Measurements from ENCODE around the gene POLE4.

The POLE4 gene

DNA sequence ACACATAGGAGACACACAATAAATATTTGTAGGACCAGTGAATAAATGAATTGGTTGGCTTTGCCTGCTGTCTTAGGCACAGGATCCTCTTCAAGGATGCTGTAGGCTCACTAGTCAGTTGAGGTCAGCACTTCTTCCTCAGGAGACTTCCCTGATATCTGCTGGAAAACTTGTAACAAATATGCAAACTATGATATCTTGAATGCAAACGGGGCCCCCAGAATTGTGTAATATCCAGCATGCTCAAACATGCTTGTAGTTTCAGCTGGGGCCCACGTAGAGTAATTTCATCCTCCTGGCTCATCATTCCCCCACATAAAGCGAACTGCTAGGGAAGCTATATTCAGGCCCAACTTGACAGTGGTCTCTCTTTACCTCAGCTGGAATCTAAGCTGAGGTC lies 43.6 kb downstream of the POLE4 start:
- Histone ChIP-seq H3K27ac (no peak overlapping the region), H3K27me3 (replicated peaks) (no peaks in the 10 kb centered on the region), H3K4me3 (ENCODE audit: low read depth, low read length) (no peak overlapping the region), H3K36me3 (replicated peaks) (no peaks in the 10 kb centered on the region)
- DNase-seq: no peak
- in situ Hi-C loops (cut with HindIII; ENCODE audit: low pct_ligation_motif_present, low sequenced_read_pairs): no loop called here
- TF ChIP-seq, protein P1, sequence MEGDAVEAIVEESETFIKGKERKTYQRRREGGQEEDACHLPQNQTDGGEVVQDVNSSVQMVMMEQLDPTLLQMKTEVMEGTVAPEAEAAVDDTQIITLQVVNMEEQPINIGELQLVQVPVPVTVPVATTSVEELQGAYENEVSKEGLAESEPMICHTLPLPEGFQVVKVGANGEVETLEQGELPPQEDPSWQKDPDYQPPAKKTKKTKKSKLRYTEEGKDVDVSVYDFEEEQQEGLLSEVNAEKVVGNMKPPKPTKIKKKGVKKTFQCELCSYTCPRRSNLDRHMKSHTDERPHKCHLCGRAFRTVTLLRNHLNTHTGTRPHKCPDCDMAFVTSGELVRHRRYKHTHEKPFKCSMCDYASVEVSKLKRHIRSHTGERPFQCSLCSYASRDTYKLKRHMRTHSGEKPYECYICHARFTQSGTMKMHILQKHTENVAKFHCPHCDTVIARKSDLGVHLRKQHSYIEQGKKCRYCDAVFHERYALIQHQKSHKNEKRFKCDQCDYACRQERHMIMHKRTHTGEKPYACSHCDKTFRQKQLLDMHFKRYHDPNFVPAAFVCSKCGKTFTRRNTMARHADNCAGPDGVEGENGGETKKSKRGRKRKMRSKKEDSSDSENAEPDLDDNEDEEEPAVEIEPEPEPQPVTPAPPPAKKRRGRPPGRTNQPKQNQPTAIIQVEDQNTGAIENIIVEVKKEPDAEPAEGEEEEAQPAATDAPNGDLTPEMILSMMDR (IDR thresholded peaks at IDR 0.05; ENCODE audit: low read depth, low read length, missing control alignments): no peak

DNA sequence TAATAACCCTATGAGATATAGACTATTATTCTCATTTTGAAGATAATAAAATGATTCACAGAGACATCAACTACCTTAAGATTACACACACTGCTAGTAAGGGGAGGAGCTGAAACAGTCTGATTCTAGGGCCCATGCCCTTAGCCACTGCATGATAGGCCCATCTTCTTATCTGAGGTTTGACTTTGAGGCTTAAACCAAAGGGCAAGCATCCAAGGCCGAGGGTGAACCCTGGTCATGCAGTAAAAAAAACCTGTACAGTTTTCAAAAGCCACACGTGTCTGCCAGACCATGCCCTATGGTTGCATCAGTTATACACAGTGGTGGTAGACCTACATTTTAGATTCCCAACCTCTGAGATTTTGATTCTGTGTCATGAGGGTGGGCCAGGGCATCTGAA lies 44.8 kb downstream of the POLE4 start:
- Histone ChIP-seq H3K36me3 (replicated peaks) (no peaks in the 10 kb centered on the region), H3K27ac (no peak overlapping the region), H3K4me3 (ENCODE audit: low read depth, low read length) (no peak overlapping the region), H3K27me3 (replicated peaks) (no peaks in the 10 kb centered on the region)
- no peak for DNase-seq
- in situ Hi-C loops (cut with HindIII; ENCODE audit: low pct_ligation_motif_present, low sequenced_read_pairs): no loop called here
- TF ChIP-seq, protein P1 (IDR thresholded peaks at IDR 0.05; ENCODE audit: low read depth, low read length, missing control alignments): no peak

DNA sequence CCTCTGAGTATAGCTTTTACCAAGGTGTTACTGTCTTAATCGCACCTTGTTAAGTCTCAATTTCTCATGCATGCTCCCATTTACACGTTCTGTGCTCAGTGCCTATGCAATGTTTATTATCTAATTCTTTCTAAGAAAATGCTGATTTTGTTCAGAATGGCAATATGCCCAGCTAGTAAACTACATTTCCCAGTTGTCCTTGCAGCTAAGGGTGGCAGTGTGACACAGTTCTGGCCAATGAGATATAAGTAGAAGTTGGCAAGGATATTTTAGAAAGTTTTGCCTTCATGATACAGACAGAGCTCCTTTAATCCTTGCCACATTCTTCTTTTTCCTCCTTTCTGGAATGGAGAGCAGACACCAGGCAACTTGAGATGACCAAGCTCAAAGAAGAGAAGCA lies 45.3 kb downstream of the POLE4 start:
- H3K36me3 ChIP-seq (replicated peaks): no peaks in the 10 kb centered on the region
- TF ChIP-seq, protein P1 (IDR thresholded peaks at IDR 0.05; ENCODE audit: low read depth, low read length, missing control alignments): no peak
- H3K27ac ChIP-seq: no peak overlapping the region
- no peak overlapping the region for H3K4me3 ChIP-seq (ENCODE audit: low read depth, low read length)
- no peaks in the 10 kb centered on the region for H3K27me3 ChIP-seq (replicated peaks)
- in situ Hi-C loops (cut with HindIII; ENCODE audit: low pct_ligation_motif_present, low sequenced_read_pairs): no loop called here
- DNase-seq: no peak

GRCh38 chr2:75006041-75006440 lies 47.6 kb downstream of the POLE4 start:
- in situ Hi-C loops (cut with HindIII; ENCODE audit: low pct_ligation_motif_present, low sequenced_read_pairs): no loop called here
- DNase-seq: no peak
- TF ChIP-seq, protein P1 (IDR thresholded peaks at IDR 0.05; ENCODE audit: low read depth, low read length, missing control alignments): no peak
- Histone ChIP-seq H3K27me3 (replicated peaks) (no peaks in the 10 kb centered on the region), H3K4me3 (ENCODE audit: low read depth, low read length) (no peak overlapping the region), H3K27ac (no peak overlapping the region), H3K36me3 (replicated peaks) (no peaks in the 10 kb centered on the region)

DNA sequence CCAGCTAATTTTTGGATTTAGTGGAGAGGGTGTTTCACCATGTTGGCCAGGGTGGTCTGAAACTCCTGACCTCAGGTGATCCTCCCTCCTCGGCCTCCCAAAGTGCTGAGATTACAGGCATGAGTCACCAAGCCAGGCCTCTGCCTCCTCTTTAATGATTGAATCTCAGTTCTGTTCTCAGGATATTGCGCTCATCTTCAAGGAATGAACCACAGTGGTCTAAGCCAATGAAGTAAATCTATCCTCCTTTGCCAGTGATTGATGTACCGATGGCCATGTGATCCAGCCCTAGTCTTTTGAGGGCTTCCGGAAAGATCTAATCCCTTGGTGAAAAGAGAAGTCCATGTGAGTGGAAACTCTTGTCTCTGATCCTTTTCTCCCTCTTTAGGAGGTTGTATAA lies 48.6 kb downstream of the POLE4 start:
- no peaks in the 10 kb centered on the region for H3K27me3 ChIP-seq (replicated peaks)
- in situ Hi-C loops (cut with HindIII; ENCODE audit: low pct_ligation_motif_present, low sequenced_read_pairs): no loop called here
- H3K27ac ChIP-seq: no peak overlapping the region
- no peak for DNase-seq
- H3K36me3 ChIP-seq (replicated peaks): no peaks in the 10 kb centered on the region
- TF ChIP-seq, protein P1 (IDR thresholded peaks at IDR 0.05; ENCODE audit: low read depth, low read length, missing control alignments): no peak
- no peak overlapping the region for H3K4me3 ChIP-seq (ENCODE audit: low read depth, low read length)

DNA sequence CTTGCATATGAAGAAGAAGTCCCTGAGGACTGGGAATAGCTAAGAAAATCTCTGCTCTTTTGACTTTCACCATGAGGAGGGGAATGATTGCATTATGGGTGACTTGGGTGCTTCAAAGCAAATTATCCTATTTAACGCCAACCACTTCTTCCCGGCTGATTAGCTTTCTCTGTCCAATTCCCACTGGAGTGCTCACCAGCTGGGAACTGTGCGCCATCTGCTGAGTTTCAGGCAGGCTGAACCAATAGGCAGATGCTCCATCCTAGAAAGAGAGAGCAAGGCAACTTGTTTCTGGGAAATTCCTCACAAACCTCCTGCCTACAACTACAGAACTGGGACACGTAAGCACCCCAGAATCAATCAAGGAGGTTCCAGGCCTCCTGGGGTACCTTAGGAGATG lies 49.4 kb downstream of the POLE4 start:
- Histone ChIP-seq H3K4me3 (ENCODE audit: low read depth, low read length) (no peak overlapping the region), H3K36me3 (replicated peaks) (no peaks in the 10 kb centered on the region), H3K27me3 (replicated peaks) (no peaks in the 10 kb centered on the region), H3K27ac (no peak overlapping the region)
- TF ChIP-seq, protein P1 (IDR thresholded peaks at IDR 0.05; ENCODE audit: low read depth, low read length, missing control alignments): no peak
- DNase-seq: no peak
- in situ Hi-C loops (cut with HindIII; ENCODE audit: low pct_ligation_motif_present, low sequenced_read_pairs): no loop called here
